Measurements from ENCODE around the gene PDE4B. TPM values are rescaled to one million over a fixed set of nuclear protein-coding genes. Genes with fewer than 3 reads are reported as not detected.
"Not testable (repeated sequence)": the region's sequence is repeated elsewhere in the genome, so short reads cannot be mapped to it uniquely, and the experiment has no call there.

PDE4B gene
- total RNA-seq, 1 donor from 2014 or later: 29.0 TPM

GRCh38 chr1:66058558-66058957 lies 265.9 kb downstream of the PDE4B start:
- Histone ChIP-seq H3K9me3 (no peaks in the 10 kb centered on the region), H3K4me3 (no peak overlapping the region), H3K27me3 (no peaks in the 10 kb centered on the region), H3K4me1 (no peaks in the 10 kb centered on the region), H3K27ac (no peak overlapping the region), H3K36me3 (no peaks in the 10 kb centered on the region)
- DNase-seq (ENCODE audit: extremely low spot score in 2 of 2): no peak
- no peak for TF ChIP-seq POLR2AphosphoS5 (IDR thresholded peaks at IDR 0.05; ENCODE audit: insufficient read depth in 1 of 2, low read depth in 1 of 2)
- TF ChIP-seq CTCF (IDR thresholded peaks at IDR 0.05): no peak
- TF ChIP-seq POLR2A (IDR thresholded peaks at IDR 0.05): no peak
- intact Hi-C loops (cut with DNase I): no loop called here

- H3K36me3 ChIP-seq; H3K27me3 ChIP-seq; H3K27ac ChIP-seq; H3K9me3 ChIP-seq; H3K4me1 ChIP-seq; H3K4me3 ChIP-seq; intact Hi-C loops (cut with DNase I); DNase-seq (ENCODE audit: extremely low spot score in 2 of 2): not testable (repeated sequence)
Observed at GRCh38 chr1:66067219-66067618, 274.5 kb downstream of the PDE4B start.

GRCh38 chr1:66069976-66070876 lies 277.5 kb downstream of the PDE4B start:
- Histone ChIP-seq H3K36me3 (no peaks in the 10 kb centered on the region), H3K27ac (no peak overlapping the region)
- no peak for TF ChIP-seq POLR2AphosphoS5 (IDR thresholded peaks at IDR 0.05; ENCODE audit: insufficient read depth in 1 of 2, low read depth in 1 of 2)
- no peak for TF ChIP-seq POLR2A (IDR thresholded peaks at IDR 0.05)
- TF ChIP-seq CTCF (IDR thresholded peaks at IDR 0.05): no peak

GRCh38 chr1:66073388-66073787 lies 280.7 kb downstream of the PDE4B start:
- Histone ChIP-seq H3K36me3 (no peaks in the 10 kb centered on the region), H3K9me3 (no peaks in the 10 kb centered on the region), H3K4me1 (no peaks in the 10 kb centered on the region), H3K4me3 (no peak overlapping the region), H3K27ac (no peak overlapping the region), H3K27me3 (no peaks in the 10 kb centered on the region)
- no peak for DNase-seq (ENCODE audit: extremely low spot score in 2 of 2)
- intact Hi-C loops (cut with DNase I): no loop called here
- TF ChIP-seq CTCF (IDR thresholded peaks at IDR 0.05) (no peak), POLR2AphosphoS5 (IDR thresholded peaks at IDR 0.05; ENCODE audit: insufficient read depth in 1 of 2, low read depth in 1 of 2) (no peak), POLR2A (IDR thresholded peaks at IDR 0.05) (no peak)

More at GRCh38 chr1:66069976-66070876, 277.5 kb downstream of the PDE4B start:
- H3K4me1 ChIP-seq: no peaks in the 10 kb centered on the region
- no peaks in the 10 kb centered on the region for H3K27me3 ChIP-seq
- intact Hi-C loops (cut with DNase I): no loop called here
- no peak overlapping the region for H3K4me3 ChIP-seq
- H3K9me3 ChIP-seq: no peaks in the 10 kb centered on the region
- DNase-seq (ENCODE audit: extremely low spot score in 2 of 2): no peak

- H3K36me3 ChIP-seq: no peaks in the 10 kb centered on the region
- no peak for DNase-seq (ENCODE audit: extremely low spot score in 2 of 2)
- TF ChIP-seq POLR2AphosphoS5 (IDR thresholded peaks at IDR 0.05; ENCODE audit: insufficient read depth in 1 of 2, low read depth in 1 of 2) (no peak), CTCF (IDR thresholded peaks at IDR 0.05) (no peak), POLR2A (IDR thresholded peaks at IDR 0.05) (no peak)
- no peak overlapping the region for H3K4me3 ChIP-seq
- H3K9me3 ChIP-seq: no peaks in the 10 kb centered on the region
- no peaks in the 10 kb centered on the region for H3K27me3 ChIP-seq
- no peaks in the 10 kb centered on the region for H3K4me1 ChIP-seq
- intact Hi-C loops (cut with DNase I): no loop called here
- H3K27ac ChIP-seq: no peak overlapping the region
Observed at GRCh38 chr1:66074147-66074546, 281.5 kb downstream of the PDE4B start.

Measured in vagina (tissue), 2 donors.